H1 (cell line): Measurements from ENCODE around the gene UBASH3A. TPM values are rescaled to one million over a fixed set of nuclear protein-coding genes. Genes with fewer than 3 reads are reported as not detected.

Experiments
- CTCF ChIA-PET: fragments of 300-600 bp; sonication (Branson Sonifier 250); formaldehyde crosslinking; loops from one replicate; lab custom pipeline; 2021; ENCODE audit not compliant: partially characterized antibody; lab: Charles Lee
- POLR2A ChIA-PET: fragments of 300-600 bp; sonication (Branson Sonifier 250); formaldehyde crosslinking; loops from one replicate; lab custom pipeline; 2021; ENCODE audit warnings: inconsistent platforms; ENCODE audit not compliant: partially characterized antibody; lab: Charles Lee
- DNase-seq, 2 experiments: peaks; one replicate each; pipeline versions ENCODE4 v3.0.0 to v3.0.0-alpha.2; 2010 to 2022; ENCODE audit warnings: low spot score in 2 of 2, low read depth in 1 of 2, mixed read lengths in 1 of 2
- FAIRE-seq: peaks from 2 replicates; lab custom pipeline; 2011; peaks lifted over from hg19 to GRCh38; lab: Jason Lieb, UNC
- H2AFZ ChIP-seq: 2 replicates; pipeline ENCODE4 v1.8.1; 2012; ENCODE audit warnings: low read length, inconsistent platforms
- H2AK5ac ChIP-seq: 2 replicates; pipeline ENCODE4 v1.6.1; 2013; ENCODE audit warnings: low read depth, low read length
- H2BK120ac ChIP-seq: replicated peaks from 2 replicates; pipeline ENCODE3; 2013; ENCODE audit warnings: low read depth, low read length, inconsistent platforms
- H2BK12ac ChIP-seq: 2 replicates; pipeline ENCODE4 v1.6.1; 2013; ENCODE audit warnings: low read depth, low read length
- H2BK15ac ChIP-seq: 2 replicates; pipeline ENCODE4 v1.6.1; 2013; ENCODE audit warnings: low read length
- H2BK20ac ChIP-seq: 2 replicates; pipeline ENCODE4 v1.6.1; 2013; ENCODE audit warnings: low read length
- H2BK5ac ChIP-seq: 2 replicates; pipeline ENCODE4 v1.6.1; 2013; ENCODE audit warnings: low read depth, low read length
- H3K14ac ChIP-seq: 2 replicates; pipeline ENCODE4 v1.6.1; 2013; ENCODE audit warnings: inconsistent platforms; ENCODE audit not compliant: insufficient read length
- H3K18ac ChIP-seq: 2 replicates; pipeline ENCODE4 v1.6.1; 2013; ENCODE audit warnings: low read length; ENCODE audit errors: extremely low read depth
- H3K23ac ChIP-seq: 2 replicates; pipeline ENCODE4 v1.6.1; 2013; ENCODE audit warnings: inconsistent platforms; ENCODE audit not compliant: insufficient read length
- H3K23me2 ChIP-seq: 2 replicates; pipeline ENCODE4 v1.6.1; 2013; ENCODE audit warnings: low read depth, low read length
- H3K27ac ChIP-seq: 2 replicates; pipeline ENCODE4 v1.6.1; 2011; ENCODE audit warnings: low read depth, low read length, inconsistent platforms
- H3K27me3 ChIP-seq, 4 experiments: replicated peaks in 1 of 4; 1 replicate in 1 of 4; 2 replicates in 3 of 4; pipeline versions ENCODE4 v1.6.1 to v1.8.1; 2011 to 2013; ENCODE audit warnings: low read length in 3 of 4, mild to moderate bottlenecking in 3 of 4, inconsistent platforms in 2 of 4, mixed read lengths in 2 of 4, moderate library complexity in 1 of 4; ENCODE audit not compliant: control insufficient read depth in 3 of 4, insufficient read depth in 3 of 4; ENCODE audit errors: extremely low read depth in 1 of 4
- H3K36me3 ChIP-seq, 4 experiments: 2 replicates each; pipeline versions ENCODE4 v1.6.1 to v1.8.1; 2011 to 2013; ENCODE audit warnings: mild to moderate bottlenecking in 4 of 4, low read length in 3 of 4, moderate library complexity in 2 of 4, control low read depth in 1 of 4, inconsistent platforms in 1 of 4; ENCODE audit not compliant: insufficient read depth in 4 of 4, control insufficient read depth in 2 of 4
- H3K4ac ChIP-seq: replicated peaks from 2 replicates; pipeline ENCODE3; 2013; ENCODE audit warnings: low read length, low read depth, mixed read lengths, inconsistent platforms; ENCODE audit not compliant: insufficient read length
- H3K4me1 ChIP-seq, 4 experiments: replicated peaks in 1 of 4; 1 replicate in 1 of 4; 2 replicates in 3 of 4; pipeline versions ENCODE4 v1.6.1 to v1.8.1; 2011 to 2013; ENCODE audit warnings: low read length in 3 of 4, inconsistent platforms in 2 of 4, mixed read lengths in 1 of 4; ENCODE audit not compliant: insufficient read depth in 4 of 4, control insufficient read depth in 3 of 4
- H3K4me2 ChIP-seq, 2 experiments: 2 replicates each; pipeline versions ENCODE4 v1.6.1 to v1.8.1; 2011 to 2013; ENCODE audit warnings: low read depth in 2 of 2, low read length in 2 of 2, control low read depth in 1 of 2, inconsistent platforms in 1 of 2, mild to moderate bottlenecking in 1 of 2; ENCODE audit not compliant: insufficient read depth in 1 of 2
- H3K4me3 ChIP-seq, 4 experiments: fragments of 200-600, 300-600 bp in 1 of 4; sonication (generic), shearing (Covaris generic), sonication (Bioruptor Twin) in 1 of 4; 2 replicates each; pipeline versions ENCODE4 v1.5.1 to v1.8.1; 2011 to 2016; ENCODE audit warnings: low read length in 4 of 4, low read depth in 3 of 4, control low read depth in 2 of 4, inconsistent platforms in 2 of 4, mild to moderate bottlenecking in 2 of 4, mixed read lengths in 1 of 4, moderate library complexity in 1 of 4; ENCODE audit not compliant: insufficient read depth in 2 of 4; ENCODE audit errors: extremely low read depth in 1 of 4
- H3K56ac ChIP-seq: replicated peaks from 2 replicates; pipeline ENCODE3; 2013; ENCODE audit warnings: low read depth, mild to moderate bottlenecking, mixed read lengths, low read length, inconsistent platforms; ENCODE audit not compliant: insufficient read length
- H3K79me1 ChIP-seq: 2 replicates; pipeline ENCODE4 v1.6.1; 2013; ENCODE audit warnings: low read depth, low read length, control low read depth
- H3K79me2 ChIP-seq, 2 experiments: 2 replicates each; pipeline versions ENCODE4 v1.6.1 to v1.8.1; 2012 to 2013; ENCODE audit warnings: low read length in 2 of 2, mild to moderate bottlenecking in 2 of 2, inconsistent platforms in 1 of 2; ENCODE audit not compliant: insufficient read depth in 2 of 2, control insufficient read depth in 1 of 2
- H3K9ac ChIP-seq, 4 experiments: replicated peaks in 1 of 4; 1 replicate in 1 of 4; 2 replicates in 3 of 4; pipeline versions ENCODE4 v1.6.1 to v1.8.1; 2011 to 2013; ENCODE audit warnings: low read depth in 3 of 4, low read length in 3 of 4, control low read depth in 2 of 4, mild to moderate bottlenecking in 2 of 4, moderate library complexity in 2 of 4, inconsistent platforms in 1 of 4; ENCODE audit errors: extremely low read depth in 1 of 4
- H3K9me3 ChIP-seq, 2 experiments: 2 replicates each; pipeline versions ENCODE4 v1.6.1 to v1.8.1; 2012 to 2013; ENCODE audit warnings: mild to moderate bottlenecking in 2 of 2, moderate library complexity in 2 of 2, control low read depth in 1 of 2, inconsistent platforms in 1 of 2, low read depth in 1 of 2, low read length in 1 of 2, mixed read lengths in 1 of 2; ENCODE audit not compliant: insufficient read depth in 2 of 2
- H4K20me1 ChIP-seq, 2 experiments: replicated peaks in 1 of 2; 2 replicates each; pipeline versions ENCODE3 to v1.8.1; 2011 to 2013; ENCODE audit warnings: inconsistent platforms in 2 of 2, low read length in 2 of 2, mild to moderate bottlenecking in 1 of 2; ENCODE audit not compliant: insufficient read depth in 2 of 2, control insufficient read depth in 1 of 2
- H4K5ac ChIP-seq: 2 replicates; pipeline ENCODE4 v1.6.1; 2013; ENCODE audit warnings: low read length, low read depth, mixed read lengths, inconsistent platforms; ENCODE audit not compliant: insufficient read length
- H4K8ac ChIP-seq: 2 replicates; pipeline ENCODE4 v1.8.0; 2013; ENCODE audit warnings: mild to moderate bottlenecking, moderate library complexity, low read length, inconsistent platforms; ENCODE audit not compliant: insufficient read depth; ENCODE audit errors: extremely low read depth
- H4K91ac ChIP-seq: replicated peaks from 2 replicates; pipeline ENCODE3; 2013; ENCODE audit warnings: low read length, mixed read lengths, inconsistent platforms; ENCODE audit not compliant: insufficient read length
- BACH1 ChIP-seq: IDR thresholded peaks from 2 replicates; pipeline ENCODE4 v1.6.1; 2012; ENCODE audit warnings: low read length, improper control_type of control experiment
- CTBP2 ChIP-seq: IDR thresholded peaks from 2 replicates; pipeline ENCODE4 v1.7.0; 2011; ENCODE audit warnings: borderline replicate concordance, mild to moderate bottlenecking, moderate library complexity, mixed read lengths, low read length; ENCODE audit not compliant: insufficient read depth, insufficient read length
- FOSL1 ChIP-seq: IDR thresholded peaks from 2 replicates; pipeline ENCODE4 v1.6.1; 2011; ENCODE audit warnings: mild to moderate bottlenecking, low read depth, low read length, moderate library complexity; ENCODE audit not compliant: insufficient read depth
- GABPA ChIP-seq: IDR thresholded peaks from 2 replicates; pipeline ENCODE4 v1.6.1; 2011; ENCODE audit warnings: mild to moderate bottlenecking, low read length, moderate library complexity, borderline replicate concordance; ENCODE audit not compliant: insufficient read depth
- HDAC2 ChIP-seq, 2 experiments: fragments of 300-600 bp in 1 of 2; sonication (generic) in 1 of 2; IDR thresholded peaks; 2 replicates each; pipeline ENCODE4 v1.6.1; 2011 to 2012; ENCODE audit warnings: low read depth in 2 of 2, low read length in 2 of 2, mild to moderate bottlenecking in 2 of 2, moderate library complexity in 2 of 2, borderline replicate concordance in 1 of 2, inconsistent platforms in 1 of 2
- KDM4A ChIP-seq: IDR thresholded peaks from one replicate; pipeline ENCODE4 v1.7.1; 2012; ENCODE audit warnings: low read depth, mild to moderate bottlenecking, moderate library complexity, low read length, inconsistent platforms; ENCODE audit not compliant: severe bottlenecking
- POLR2AphosphoS5 ChIP-seq: IDR thresholded peaks from 2 replicates; pipeline ENCODE4 v1.6.1; 2011; ENCODE audit warnings: low read depth, low read length
- SAP30 ChIP-seq: fragments of 300-600 bp; sonication (generic); IDR thresholded peaks from 2 replicates; pipeline ENCODE4 v1.7.1; 2012; ENCODE audit warnings: low read length, moderate library complexity, mild to moderate bottlenecking, inconsistent platforms; ENCODE audit not compliant: insufficient read depth, insufficient replicate concordance
- SIN3A ChIP-seq, 2 experiments: IDR thresholded peaks in 1 of 2; conservative IDR thresholded peaks in 1 of 2; 2 replicates each; pipeline ENCODE4 v1.6.1; 2011 to 2012; ENCODE audit warnings: low read length in 2 of 2, improper control_type of control experiment in 1 of 2, low read depth in 1 of 2, mild to moderate bottlenecking in 1 of 2
- SP4 ChIP-seq: IDR thresholded peaks from 2 replicates; pipeline ENCODE4 v1.6.1; 2012; ENCODE audit warnings: low read length, inconsistent platforms
- TCF12 ChIP-seq: IDR thresholded peaks from 2 replicates; pipeline ENCODE4 v1.6.1; 2011; ENCODE audit warnings: low read depth, mild to moderate bottlenecking, low read length
- WGBS, 2 experiments: shearing (Covaris generic) in 1 of 2; methylation state at CpG; one replicate each; pipeline versions ENCODE4 v1.1.6 to v1.1.7; 2013 to 2015; ENCODE audit warnings: low lambda C conversion rate in 2 of 2, mixed read lengths in 2 of 2, inconsistent platforms in 1 of 2, low coverage in 1 of 2, missing lambda C conversion rate in 1 of 2; ENCODE audit not compliant: insufficient replicate concordance in 2 of 2, insufficient coverage in 1 of 2, insufficient read length in 1 of 2; ENCODE audit errors: extremely low coverage in 1 of 2, missing lambda C conversion rate in 1 of 2; 5-methylcytosine and 5-hydroxymethylcytosine counted together
- polyA plus RNA-seq, 7 experiments: library from polyadenylated mRNA; depleted of rRNA in 3 of 7; stranded (reverse) in 5 of 7; unstranded in 2 of 7; fragments of >200 nt in 5 of 7; fragments of 200-250 nt in 2 of 7; gene quantifications; 1 replicate in 5 of 7; 2 replicates in 1 of 7; 4 replicates in 1 of 7; pipeline versions ENCODE4 v1.2.1 to v1.2.3, GENCODE V29; 2011 to 2013; ENCODE audit warnings: missing spikeins in 2 of 7, mixed read lengths in 2 of 7
- total RNA-seq: library from RNA; stranded (reverse); fragmentation: NEBNext Ultra II Directional; extraction: Animal tissue kit (Norgen Biotek cat#: 25700); gene quantifications from 2 replicates; pipeline ENCODE4 v1.2.1, GENCODE V29; 2021
- TF ChIP-seq, protein P1 (sequence below): IDR thresholded peaks from 2 replicates; pipeline ENCODE4 v1.6.1; 2011; ENCODE audit warnings: low read depth, mild to moderate bottlenecking, low read length; ENCODE audit not compliant: insufficient read depth

The UBASH3A gene
- total and polyA plus RNA-seq, 2 of the 8 experiments (the other 6 are each of a cell fraction or from before 2014, with no cell fraction given) = not detected

DNA sequence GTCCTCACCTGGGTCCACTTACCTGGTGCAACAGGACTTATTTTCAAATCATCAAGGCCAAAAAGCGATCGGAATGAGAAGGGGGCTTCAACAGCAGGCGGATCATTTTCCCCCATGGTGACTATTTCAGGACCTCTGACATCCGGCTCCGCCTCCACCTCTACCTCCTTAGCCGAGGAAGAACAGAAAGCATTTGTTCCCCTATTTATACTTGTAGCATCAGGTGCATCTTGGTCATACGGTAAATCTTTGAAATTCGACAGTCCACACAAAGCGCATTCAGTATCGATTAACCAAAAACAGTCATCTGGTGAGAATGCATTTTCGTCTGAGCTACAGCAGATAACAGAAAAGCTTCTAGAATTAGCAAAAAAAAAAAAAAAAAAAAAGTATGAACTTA is 8.4 kb upstream of the UBASH3A start:
- peaks cover 0 to 4% (median 0%) of the 10 kb centered on the region in 4 experiments; a peak in 1 of 7 replicates for H3K4me1 ChIP-seq
- no peak for FAIRE-seq
- POLR2A ChIA-PET = no interaction called here
- DNase-seq = no peak
- no peak overlapping the region for H3K56ac ChIP-seq
- WGBS, 2 experiments = 92% methylated on average over 11 of the region's 11 CpGs; no CpG with 5 or more reads in 1 of the 2 experiments
- no peak overlapping the region for H2AK5ac ChIP-seq
- no peaks in the 10 kb centered on the region for H3K79me1 ChIP-seq
- H3K27me3 ChIP-seq = no peaks in the 10 kb centered on the region
- H3K9me3 ChIP-seq = no peaks in the 10 kb centered on the region; a peak in 1 of 4 replicates
- no peaks in the 10 kb centered on the region for H4K20me1 ChIP-seq
- no peak overlapping the region for H2BK12ac ChIP-seq
- no peak overlapping the region for H3K23ac ChIP-seq
- no peak overlapping the region for H3K14ac ChIP-seq
- no peak overlapping the region for H3K4ac ChIP-seq
- H3K18ac ChIP-seq = no peak overlapping the region
- no peak overlapping the region for H2BK120ac ChIP-seq
- H3K27ac ChIP-seq = no peak overlapping the region
- no peak overlapping the region for H2AFZ ChIP-seq
- no peaks in the 10 kb centered on the region for H3K23me2 ChIP-seq
- no peaks in the 10 kb centered on the region for H3K36me3 ChIP-seq
- no peak overlapping the region for H4K8ac ChIP-seq
- H3K79me2 ChIP-seq = no peaks in the 10 kb centered on the region
- no peak overlapping the region for H4K5ac ChIP-seq
- CTCF ChIA-PET = interaction anchor here (0.6 kb wide), 1 partner anchor 15 kb away, joined by 3 read pairs; no protein-coding TSS in a partner anchor
- no peak overlapping the region for H3K4me3 ChIP-seq
- H2BK5ac ChIP-seq = no peak overlapping the region
- H3K9ac ChIP-seq = no peak overlapping the region
- no peak overlapping the region for H4K91ac ChIP-seq
- H2BK15ac ChIP-seq = no peak overlapping the region
- no peak overlapping the region; the same call in 1 of the 2 replicates for H2BK20ac ChIP-seq
- H3K4me2 ChIP-seq = no peak overlapping the region
- TF ChIP-seq BACH1 (no peak), SAP30 (no peak), KDM4A (no peak), SIN3A (conservative IDR thresholded peaks at IDR 0.05 in 1 of 2, IDR thresholded peaks at IDR 0.05 in 1 of 2; ENCODE audit: low read depth in 1 of 2, low read length in 2 of 2) (no peak), CTBP2 (no peak), GABPA (no peak), HDAC2 (IDR thresholded peaks at IDR 0.05; ENCODE audit: borderline replicate concordance in 1 of 2, low read depth in 2 of 2, low read length in 2 of 2) (no peak), FOSL1 (no peak), POLR2AphosphoS5 (no peak), TCF12 (no peak), SP4 (no peak)
- TF ChIP-seq, protein P1, sequence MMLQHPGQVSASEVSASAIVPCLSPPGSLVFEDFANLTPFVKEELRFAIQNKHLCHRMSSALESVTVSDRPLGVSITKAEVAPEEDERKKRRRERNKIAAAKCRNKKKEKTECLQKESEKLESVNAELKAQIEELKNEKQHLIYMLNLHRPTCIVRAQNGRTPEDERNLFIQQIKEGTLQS = no peak
